GM12864 (cell line): ENCODE results near the gene GRIN2A.

ENCODE experiments used
- DNase-seq: peaks from one replicate; pipeline ENCODE4 v3.0.0-alpha.2; 2011; ENCODE audit warnings: low read depth
- H3K4me3 ChIP-seq: 2 replicates; pipeline ENCODE4 v1.5.1; 2011; ENCODE audit warnings: mild to moderate bottlenecking, low read depth, low read length, control low read depth
- CTCF ChIP-seq: IDR thresholded peaks from 2 replicates; pipeline ENCODE4 v1.5.1; 2011; ENCODE audit warnings: low read depth, mild to moderate bottlenecking, moderate library complexity, low read length, control low read depth, inconsistent platforms; ENCODE audit errors: missing control alignments

The GRIN2A gene

GRCh38 chr16:10076037-10076436 lies 106.2 kb downstream of the GRIN2A start:
- H3K4me3 ChIP-seq = no peak overlapping the region
- no peak for DNase-seq
- TF ChIP-seq CTCF = no peak

GRCh38 chr16:10070591-10070990 lies 111.6 kb downstream of the GRIN2A start:
- TF ChIP-seq CTCF = no peak
- no peak for DNase-seq

GRCh38 chr16:10069374-10069773 lies 112.9 kb downstream of the GRIN2A start:
- no peak for DNase-seq
- TF ChIP-seq CTCF = no peak
- H3K4me3 ChIP-seq = no peak overlapping the region

More at GRCh38 chr16:10070591-10070990, 111.6 kb downstream of the GRIN2A start:
- H3K4me3 ChIP-seq = no peak overlapping the region

- no peak overlapping the region for H3K4me3 ChIP-seq
- DNase-seq = no peak
- no peak for TF ChIP-seq CTCF
Observed at GRCh38 chr16:10067835-10068234, 114.4 kb downstream of the GRIN2A start.

- H3K4me3 ChIP-seq = no peak overlapping the region
- no peak for TF ChIP-seq CTCF
- no peak for DNase-seq
Observed at GRCh38 chr16:10067406-10067805, 114.8 kb downstream of the GRIN2A start.

- no peak overlapping the region for H3K4me3 ChIP-seq
- TF ChIP-seq CTCF = no peak
- DNase-seq = no peak
Observed at GRCh38 chr16:10065019-10065418, 117.2 kb downstream of the GRIN2A start.

GRCh38 chr16:10048850-10049249 lies 133.4 kb downstream of the GRIN2A start:
- no peak overlapping the region for H3K4me3 ChIP-seq
- DNase-seq = no peak
- TF ChIP-seq CTCF = no peak
